Gastroesophageal sphincter (tissue), 3 donors: ENCODE data around the gene HM13.

Experiments used
- CTCF ChIP-seq, 4 experiments: fragments of 200-600 bp in 2 of 4; fragments of 450-650 bp in 2 of 4; sonication (generic) in 1 of 4; IDR thresholded peaks; one replicate each; pipeline ENCODE4 v1.5.1; 2017 to 2019; ENCODE audit warnings: antibody characterized with exemption in 4 of 4, mild to moderate bottlenecking in 2 of 4, moderate library complexity in 2 of 4
- POLR2A ChIP-seq, 2 donors: fragments of 450-650 bp; IDR thresholded peaks; one replicate each; pipeline ENCODE4 v1.6.1; 2017; ENCODE audit warnings: antibody characterized with exemption in 2 of 2, mild to moderate bottlenecking in 2 of 2, moderate library complexity in 1 of 2
- POLR2AphosphoS5 ChIP-seq: sonication (generic); formaldehyde crosslinking; IDR thresholded peaks from one replicate; pipeline ENCODE4 v1.6.1; 2017; ENCODE audit warnings: antibody characterized with exemption

DNA sequence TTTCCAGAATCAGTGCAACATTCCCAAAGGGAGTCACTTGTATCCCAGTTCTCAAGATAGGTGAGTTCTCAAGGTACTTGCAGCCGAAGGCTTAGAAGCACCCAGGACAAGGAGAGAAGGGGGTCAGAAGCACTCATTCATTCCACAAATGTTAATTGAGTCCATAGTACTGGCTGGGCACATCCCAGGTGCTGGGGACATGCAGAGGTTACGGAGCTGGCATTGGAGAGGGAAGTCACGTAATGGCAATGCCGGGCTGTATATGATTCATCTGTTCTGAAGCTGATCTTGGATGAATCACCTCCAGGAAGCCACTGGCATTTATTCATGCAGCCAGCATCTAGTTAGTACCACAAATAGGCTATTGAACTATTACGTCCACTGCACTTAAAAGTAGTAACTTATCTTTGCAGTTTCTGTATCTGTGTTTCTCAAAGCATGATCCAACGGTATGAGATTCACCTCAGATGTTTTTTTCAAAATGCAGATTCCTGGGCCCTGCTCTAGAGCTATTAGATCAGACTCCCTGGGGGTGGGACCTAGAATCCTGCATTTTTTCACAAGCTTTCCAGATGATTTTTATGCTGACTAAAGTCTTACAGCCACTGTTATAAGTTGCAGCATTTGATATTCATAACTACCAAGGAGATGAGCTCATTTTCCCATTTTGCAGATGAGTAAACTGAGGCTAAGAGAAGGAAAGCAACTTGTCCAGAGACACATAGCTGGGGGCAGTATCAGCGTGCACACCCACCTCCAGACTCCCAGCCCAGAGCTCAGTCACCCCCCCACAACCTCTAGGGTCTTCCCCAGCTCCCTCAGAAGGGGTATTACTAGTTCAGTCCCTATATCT, 46.7 kb downstream of the HM13 start:
- TF ChIP-seq POLR2AphosphoS5 (peak; percentile 49), CTCF (IDR thresholded peaks at IDR 0.05) (no peak), POLR2A (IDR thresholded peaks at IDR 0.05) (no peak)
